Breast epithelium (tissue), 3 donors: ENCODE data around the gene INSM1.

ENCODE experiments used
- POLR2A ChIP-seq: fragments of 450-650 bp; IDR thresholded peaks from one replicate; pipeline ENCODE4 v1.6.1; 2016; ENCODE audit warnings: antibody characterized with exemption, mild to moderate bottlenecking, moderate library complexity
- POLR2AphosphoS5 ChIP-seq, 3 donors: sonication (generic); formaldehyde crosslinking; IDR thresholded peaks; one replicate each; pipeline ENCODE4 v1.6.1; 2017; ENCODE audit warnings: antibody characterized with exemption in 3 of 3

- TF ChIP-seq POLR2A (no peak), POLR2AphosphoS5 (IDR thresholded peaks at IDR 0.05) (no peak)
Observed at GRCh38 chr20:20327746-20328145, 40.2 kb upstream of the INSM1 start.
